Stomach smooth muscle (tissue), 2 donors: ENCODE measurements around the gene ZC3H8.

Experiments used
- H3K27ac ChIP-seq: one replicate; pipeline ENCODE4 v1.7.0; 2013; ENCODE audit warnings: mild to moderate bottlenecking, low read length, inconsistent platforms
- H3K27me3 ChIP-seq, 2 donors: one replicate each; pipeline ENCODE4 v1.7.0; 2013; ENCODE audit warnings: low read length in 2 of 2; ENCODE audit not compliant: insufficient read depth in 2 of 2, control insufficient read depth in 1 of 2
- H3K36me3 ChIP-seq, 2 donors: one replicate each; pipeline ENCODE4 v1.7.0; 2013; ENCODE audit warnings: low read length in 2 of 2; ENCODE audit not compliant: control insufficient read depth in 2 of 2, insufficient read depth in 2 of 2
- H3K4me1 ChIP-seq: one replicate; pipeline ENCODE4 v1.7.0; 2013; ENCODE audit warnings: low read length; ENCODE audit not compliant: control insufficient read depth, insufficient read depth
- H3K4me3 ChIP-seq, 2 donors: one replicate each; pipeline ENCODE4 v1.7.0; 2013; ENCODE audit warnings: low read length in 2 of 2
- H3K9ac ChIP-seq, 2 donors: one replicate each; pipeline ENCODE4 v1.7.0; 2013; ENCODE audit warnings: low read length in 2 of 2, mild to moderate bottlenecking in 1 of 2
- H3K9me3 ChIP-seq, 2 donors: one replicate each; pipeline ENCODE4 v1.7.0; 2013; ENCODE audit warnings: low read length in 2 of 2; ENCODE audit not compliant: control insufficient read depth in 2 of 2
- donor health status: healthy.
- donor health status: Pancreatic carcinoma.

The ZC3H8 gene

GRCh38 chr2:112182581-112183034 is 72.2 kb downstream of the ZC3H8 start:
- H3K9ac ChIP-seq: no peak overlapping the region
- H3K9me3 ChIP-seq: peaks cover 0 to 2% of the 10 kb centered on the region in 2 donors
- H3K27me3 ChIP-seq: peaks cover 8 to 11% of the 10 kb centered on the region in 2 donors
- no peaks in the 10 kb centered on the region for H3K36me3 ChIP-seq
- H3K27ac ChIP-seq: no peak overlapping the region
- no peak overlapping the region for H3K4me3 ChIP-seq
- H3K4me1 ChIP-seq: no peaks in the 10 kb centered on the region

DNA sequence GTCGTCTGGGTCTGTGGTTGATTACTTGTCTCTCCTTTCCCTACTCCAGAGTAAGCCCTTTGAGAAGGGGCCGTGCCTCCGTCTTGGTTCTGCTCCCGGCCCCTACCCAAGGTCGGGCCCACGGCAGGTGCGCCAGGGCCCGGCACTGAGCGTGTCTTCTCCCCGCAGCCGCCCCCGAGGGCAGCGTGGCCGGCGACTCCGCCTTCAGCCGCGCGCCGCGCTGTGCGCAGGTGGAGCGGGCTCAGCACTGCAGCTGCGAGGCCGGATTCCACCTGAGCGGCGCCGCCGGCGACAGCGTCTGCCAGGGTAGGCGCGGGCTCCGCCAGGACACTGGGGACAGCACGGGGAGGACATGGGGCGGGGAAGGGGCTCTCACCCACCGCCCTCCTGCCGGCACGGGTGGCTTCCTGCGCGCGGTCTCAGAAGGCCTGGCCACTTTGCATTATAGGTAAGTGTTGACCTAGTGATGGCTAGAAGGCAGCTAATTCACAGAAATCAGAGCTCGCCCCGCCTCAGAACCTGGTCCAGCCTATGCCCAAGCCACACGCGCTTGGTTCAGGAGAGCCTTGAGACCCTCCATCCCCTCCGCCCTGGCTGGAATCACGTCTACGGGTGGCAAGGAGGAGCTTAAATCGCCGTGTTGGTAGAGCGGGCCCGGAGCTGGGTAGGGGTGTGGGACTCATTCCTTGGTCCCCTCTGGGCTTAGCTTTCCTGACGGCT is 73.1 kb downstream of the ZC3H8 start:
- Histone ChIP-seq H3K27me3 (peaks cover 8 to 11% of the 10 kb centered on the region in 2 donors), H3K9me3 (no peaks in the 10 kb centered on the region), H3K4me1 (no peaks in the 10 kb centered on the region), H3K9ac (no peak overlapping the region), H3K4me3 (no peak overlapping the region), H3K27ac (no peak overlapping the region), H3K36me3 (no peaks in the 10 kb centered on the region)

- no peak overlapping the region for H3K9ac ChIP-seq
- no peaks in the 10 kb centered on the region for H3K9me3 ChIP-seq
- H3K4me1 ChIP-seq: no peaks in the 10 kb centered on the region
- H3K36me3 ChIP-seq: no peaks in the 10 kb centered on the region
- no peak overlapping the region for H3K27ac ChIP-seq
- H3K27me3 ChIP-seq: peaks cover 0 to 2% of the 10 kb centered on the region in 2 donors
- no peak overlapping the region for H3K4me3 ChIP-seq
Observed at GRCh38 chr2:112175958-112176573, 78.8 kb downstream of the ZC3H8 start.

GRCh38 chr2:112175333-112175732 is 79.5 kb downstream of the ZC3H8 start:
- no peaks in the 10 kb centered on the region for H3K27me3 ChIP-seq
- H3K9me3 ChIP-seq: no peaks in the 10 kb centered on the region
- H3K9ac ChIP-seq: no peak overlapping the region
- H3K4me3 ChIP-seq: no peak overlapping the region
- no peaks in the 10 kb centered on the region for H3K4me1 ChIP-seq
- no peak overlapping the region for H3K27ac ChIP-seq
- no peaks in the 10 kb centered on the region for H3K36me3 ChIP-seq

DNA sequence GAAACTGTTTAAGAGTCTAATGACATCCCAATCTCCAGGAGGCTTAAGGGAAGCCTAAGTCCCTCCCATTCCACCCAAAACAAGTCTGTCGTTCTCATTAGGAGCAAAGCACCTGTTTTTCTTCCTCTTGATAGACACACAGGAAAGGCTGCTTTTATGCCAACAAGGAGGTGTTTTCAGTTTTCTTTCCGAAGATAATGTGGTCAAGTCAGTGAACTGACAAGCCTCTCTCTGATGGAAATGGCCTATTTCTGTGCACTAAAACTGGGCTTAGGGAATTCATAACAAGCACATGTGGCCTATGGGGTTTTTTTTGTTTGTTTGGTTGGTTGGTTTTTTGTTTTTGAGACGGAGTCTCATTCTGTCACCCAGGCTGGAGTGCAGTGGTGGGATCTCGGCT is 80.5 kb downstream of the ZC3H8 start:
- Histone ChIP-seq H3K4me3 (no peak overlapping the region), H3K27ac (no peak overlapping the region), H3K4me1 (no peaks in the 10 kb centered on the region), H3K9me3 (no peaks in the 10 kb centered on the region), H3K36me3 (no peaks in the 10 kb centered on the region), H3K9ac (no peak overlapping the region), H3K27me3 (no peaks in the 10 kb centered on the region)

DNA sequence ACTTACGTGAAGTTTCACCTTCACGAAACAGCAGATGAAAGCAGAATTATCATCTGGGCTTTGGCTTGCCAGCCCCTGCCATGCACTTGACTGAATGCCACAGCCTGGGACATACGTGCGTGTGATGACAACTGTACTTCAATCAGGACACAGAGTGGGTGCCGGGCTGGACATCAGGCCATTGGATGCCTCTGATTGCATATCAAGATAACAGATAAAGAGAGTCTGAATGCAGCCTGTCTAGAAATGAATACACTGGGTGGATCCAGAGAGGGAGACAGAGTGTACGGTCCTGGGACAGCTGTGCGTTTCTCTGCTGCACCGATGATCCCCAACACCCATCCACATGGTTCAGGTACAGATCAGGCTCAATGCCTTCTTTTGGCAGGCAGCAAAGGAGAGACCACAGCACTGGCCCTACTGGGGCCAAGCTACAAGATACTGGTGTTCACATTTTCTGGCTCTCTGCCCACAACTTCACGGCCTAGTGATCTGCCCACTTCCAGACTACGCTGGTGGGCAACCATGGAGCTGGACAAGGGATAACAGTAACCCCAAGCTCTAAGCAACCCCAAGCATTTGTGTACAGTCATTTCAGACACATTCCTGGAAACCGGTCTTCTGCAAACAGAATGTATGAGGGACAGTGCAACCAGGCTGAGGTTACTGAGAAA is 81.1 kb downstream of the ZC3H8 start:
- Histone ChIP-seq H3K4me3 (no peak overlapping the region), H3K36me3 (no peaks in the 10 kb centered on the region), H3K9me3 (no peaks in the 10 kb centered on the region), H3K4me1 (no peaks in the 10 kb centered on the region), H3K27ac (no peak overlapping the region), H3K27me3 (no peaks in the 10 kb centered on the region), H3K9ac (no peak overlapping the region)

DNA sequence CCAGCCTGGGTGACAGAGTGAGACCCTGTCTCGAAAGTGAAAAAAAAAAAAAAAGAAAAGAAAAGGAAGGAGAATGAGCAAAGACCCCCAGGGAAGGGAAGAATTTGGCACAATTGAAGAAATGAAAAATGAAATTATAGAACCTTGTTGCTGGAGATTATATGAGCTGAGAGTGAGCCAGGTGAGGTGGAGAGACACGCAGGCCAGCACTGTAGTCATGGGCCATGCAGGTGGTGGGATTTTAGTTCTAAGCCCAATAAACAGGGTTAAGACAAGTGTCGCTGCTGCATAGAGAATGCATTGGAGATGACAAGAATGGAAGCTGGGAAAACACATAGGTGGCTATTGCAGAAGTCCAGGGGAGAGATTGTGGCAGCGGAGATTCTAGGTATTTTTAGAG is 84.3 kb downstream of the ZC3H8 start:
- no peak overlapping the region for H3K9ac ChIP-seq
- H3K27ac ChIP-seq: no peak overlapping the region

DNA sequence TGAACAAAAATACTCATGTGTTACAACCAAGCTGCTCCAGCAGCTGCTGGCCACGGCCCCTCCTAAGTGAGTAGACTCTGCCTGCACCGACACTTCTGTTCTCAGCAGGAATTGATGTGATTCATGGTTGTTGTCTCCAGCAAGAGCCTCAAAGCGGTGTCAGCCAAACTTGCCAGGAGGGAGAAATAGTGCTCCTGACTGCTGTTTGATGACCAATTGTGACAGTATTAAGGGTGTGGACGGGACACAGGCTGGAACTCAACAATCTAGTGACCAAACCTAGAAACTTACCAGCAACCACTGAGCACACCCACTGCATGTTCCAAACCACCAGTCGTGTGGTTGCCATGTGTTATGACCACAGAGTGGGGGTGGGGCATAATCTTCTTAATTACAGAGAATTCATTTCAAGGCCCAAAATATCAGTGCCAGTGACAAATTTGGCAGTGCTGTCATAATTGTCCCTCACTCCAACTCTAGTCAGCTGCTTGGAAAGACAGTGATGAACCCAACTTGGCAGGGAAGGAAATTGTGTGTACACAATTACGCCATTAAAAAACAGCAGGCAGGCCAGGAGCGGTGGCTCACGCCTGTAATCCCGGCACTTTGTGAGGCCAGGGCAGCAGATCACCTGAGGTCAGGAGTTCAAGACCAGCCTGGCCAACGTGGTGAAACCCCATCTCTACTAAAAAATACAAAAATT is 86.3 kb downstream of the ZC3H8 start:
- H3K9ac ChIP-seq: no peak overlapping the region
- H3K27me3 ChIP-seq: no peaks in the 10 kb centered on the region
- H3K36me3 ChIP-seq: no peaks in the 10 kb centered on the region
- no peaks in the 10 kb centered on the region for H3K9me3 ChIP-seq
- no peak overlapping the region for H3K27ac ChIP-seq
- H3K4me1 ChIP-seq: no peaks in the 10 kb centered on the region
- no peak overlapping the region for H3K4me3 ChIP-seq

More for the DNA sequence above, 84.3 kb downstream of the ZC3H8 start:
- H3K4me1 ChIP-seq: no peaks in the 10 kb centered on the region
- no peaks in the 10 kb centered on the region for H3K9me3 ChIP-seq
- no peaks in the 10 kb centered on the region for H3K27me3 ChIP-seq
- no peaks in the 10 kb centered on the region for H3K36me3 ChIP-seq
- H3K4me3 ChIP-seq: no peak overlapping the region

- Histone ChIP-seq H3K9me3 (no peaks in the 10 kb centered on the region), H3K9ac (no peak overlapping the region), H3K27ac (no peak overlapping the region), H3K36me3 (no peaks in the 10 kb centered on the region), H3K4me1 (no peaks in the 10 kb centered on the region), H3K4me3 (no peak overlapping the region), H3K27me3 (no peaks in the 10 kb centered on the region)
Observed at GRCh38 chr2:112166806-112167499, 87.9 kb downstream of the ZC3H8 start.

DNA sequence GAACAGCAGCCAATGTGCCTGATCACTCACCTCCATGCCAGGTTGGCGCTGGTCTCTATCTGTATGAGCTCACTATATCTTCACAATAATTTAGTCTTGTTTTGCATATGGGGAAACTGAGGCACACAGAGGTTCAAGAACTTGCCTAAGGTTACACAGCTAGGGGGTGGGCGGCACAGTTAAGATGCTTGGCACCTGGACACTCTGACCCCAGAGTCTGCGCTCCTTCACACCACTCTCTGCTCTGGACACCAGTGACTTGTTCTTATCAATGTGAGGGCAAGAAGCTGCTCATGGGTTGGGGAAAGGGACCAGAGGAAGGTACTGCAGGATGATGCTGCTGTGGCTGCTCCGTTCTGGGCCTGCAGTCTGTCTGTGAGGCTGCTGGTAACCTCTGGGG is 89.5 kb downstream of the ZC3H8 start:
- no peaks in the 10 kb centered on the region for H3K9me3 ChIP-seq
- no peaks in the 10 kb centered on the region for H3K4me1 ChIP-seq
- no peaks in the 10 kb centered on the region for H3K36me3 ChIP-seq

More for the DNA sequence above, 89.5 kb downstream of the ZC3H8 start:
- H3K9ac ChIP-seq: no peak overlapping the region
- no peak overlapping the region for H3K4me3 ChIP-seq
- no peaks in the 10 kb centered on the region for H3K27me3 ChIP-seq
- H3K27ac ChIP-seq: no peak overlapping the region
